ENCODE measurements around the gene MAP2K6.
"Not testable (repeated sequence)": the region's sequence is repeated elsewhere in the genome, so short reads cannot be mapped to it uniquely, and the experiment has no call there.

Gene MAP2K6

DNA sequence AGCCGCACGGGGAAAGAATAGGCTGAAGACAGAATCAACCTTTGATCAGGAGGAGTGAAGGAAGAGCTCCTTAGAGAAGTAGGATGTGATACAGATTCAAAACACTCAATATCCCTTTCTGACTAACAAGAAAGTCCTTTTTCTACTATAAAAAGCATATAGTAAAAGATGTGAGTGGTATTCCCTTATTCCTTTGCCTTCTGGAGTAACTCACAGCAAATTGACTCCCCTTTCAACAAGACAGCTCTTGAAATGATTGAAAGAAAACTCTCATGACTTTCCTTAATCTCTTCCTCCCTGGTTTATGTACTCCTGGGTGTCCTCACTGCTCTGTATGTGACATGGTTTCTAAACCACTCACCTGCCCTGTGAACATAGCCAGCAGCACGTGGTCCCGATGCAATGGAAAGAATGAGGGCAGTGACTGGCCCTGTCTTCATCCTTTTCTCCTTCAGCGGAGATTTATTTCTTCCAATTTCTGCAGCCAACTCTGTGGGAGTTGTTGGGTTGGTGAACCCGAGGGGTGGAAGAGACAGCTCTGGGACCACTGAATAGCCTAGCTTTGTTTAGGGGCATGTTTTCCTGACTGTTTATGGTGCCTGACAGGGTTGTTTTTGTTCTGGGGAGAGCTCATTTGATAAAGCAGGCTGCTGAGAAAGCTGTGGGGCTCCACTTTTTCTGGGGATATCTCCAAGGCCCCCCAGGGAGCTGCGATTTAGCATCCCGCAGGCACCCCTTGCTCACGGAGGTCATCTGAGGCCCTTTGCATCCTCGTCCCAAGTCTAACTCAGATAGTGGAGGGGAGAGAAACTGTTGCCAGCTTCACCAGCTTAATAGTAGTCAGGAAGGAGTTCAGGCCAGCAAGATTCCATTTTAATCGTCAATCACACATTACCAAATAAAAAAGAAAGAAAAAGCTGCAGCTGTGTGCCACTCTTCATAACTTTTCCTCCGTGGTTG, 46.7 kb downstream of the MAP2K6 start:
- DNase-seq: no peak

DNA sequence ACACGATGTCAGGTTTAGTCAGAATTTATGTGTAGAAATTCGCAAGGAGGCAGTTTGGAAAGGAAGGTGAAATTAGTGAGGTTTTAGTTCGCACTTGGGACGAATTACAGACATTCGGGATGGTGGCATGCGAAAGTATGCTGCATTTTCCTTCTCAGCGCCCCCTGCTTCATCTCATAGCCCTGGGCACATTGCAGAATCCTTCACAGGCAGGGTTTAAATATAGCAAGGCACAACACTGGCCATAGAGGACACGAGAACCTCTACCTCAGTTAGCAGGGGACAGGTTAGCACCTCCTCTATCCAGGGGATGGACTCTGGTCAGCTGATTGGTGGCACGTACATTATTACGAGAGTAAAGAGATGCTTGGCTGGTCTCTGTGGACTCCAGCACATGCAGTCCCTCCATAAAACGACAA, 47.5 kb downstream of the MAP2K6 start:
- no peak for DNase-seq

GRCh38 chr17:69462882-69463281, 48.4 kb downstream of the MAP2K6 start:
- no peak for DNase-seq

GRCh38 chr17:69466451-69466850, 52.0 kb downstream of the MAP2K6 start:
- no peak for DNase-seq

GRCh38 chr17:69466905-69467667, 52.6 kb downstream of the MAP2K6 start:
- peak; percentile 29 for DNase-seq

GRCh38 chr17:69468207-69468606, 53.7 kb downstream of the MAP2K6 start:
- DNase-seq: no peak

- DNase-seq: no peak
Measured at GRCh38 chr17:69470702-69471101, 56.2 kb downstream of the MAP2K6 start.

DNA sequence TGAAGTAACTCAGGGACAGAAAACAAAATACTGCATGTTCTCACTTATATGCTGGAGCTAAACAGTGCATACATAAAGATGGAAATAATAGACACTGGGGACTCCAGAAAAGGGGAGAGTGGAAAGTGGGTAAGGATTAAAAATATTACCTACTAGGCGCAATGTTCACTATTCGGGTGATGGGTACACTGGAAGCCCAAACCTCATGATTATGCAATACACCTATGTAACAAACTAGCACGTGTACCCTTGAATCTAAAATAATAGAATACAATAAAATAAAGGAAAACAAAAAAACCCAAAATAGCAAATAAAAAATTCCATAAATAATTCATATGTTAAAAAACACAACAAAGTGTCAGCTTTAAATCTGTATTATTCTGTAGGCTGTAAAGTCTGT, 56.9 kb downstream of the MAP2K6 start:
- no peak for DNase-seq

GRCh38 chr17:69473841-69474831, 59.6 kb downstream of the MAP2K6 start:
- no peak for DNase-seq

- DNase-seq: no peak
Measured at GRCh38 chr17:69477204-69477902, 62.9 kb downstream of the MAP2K6 start.

DNA sequence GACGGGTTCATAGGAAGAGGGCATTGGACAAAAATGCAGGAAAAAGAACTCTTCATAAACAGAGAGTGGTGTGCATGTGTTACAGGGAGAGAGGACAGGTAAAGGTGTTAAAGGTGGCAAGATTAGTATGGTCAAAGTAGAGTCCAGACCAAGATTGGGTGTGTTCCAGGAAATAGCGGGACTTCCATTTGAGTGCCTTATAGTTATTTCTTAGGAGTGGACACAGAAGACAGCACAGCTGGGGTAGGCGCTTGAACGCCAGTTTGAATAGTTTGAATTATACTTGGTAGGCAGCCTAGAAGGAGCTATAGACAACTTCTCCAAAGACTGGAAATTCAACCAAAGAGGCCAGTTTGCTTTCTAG, 63.4 kb downstream of the MAP2K6 start:
- DNase-seq: no peak

- DNase-seq: no peak
Measured at GRCh38 chr17:69478916-69479315, 64.4 kb downstream of the MAP2K6 start.

- not testable (repeated sequence) for DNase-seq
Measured at GRCh38 chr17:69479756-69480155, 65.3 kb downstream of the MAP2K6 start.

- no peak for DNase-seq
Measured at GRCh38 chr17:69480245-69480644, 65.7 kb downstream of the MAP2K6 start.

DNA sequence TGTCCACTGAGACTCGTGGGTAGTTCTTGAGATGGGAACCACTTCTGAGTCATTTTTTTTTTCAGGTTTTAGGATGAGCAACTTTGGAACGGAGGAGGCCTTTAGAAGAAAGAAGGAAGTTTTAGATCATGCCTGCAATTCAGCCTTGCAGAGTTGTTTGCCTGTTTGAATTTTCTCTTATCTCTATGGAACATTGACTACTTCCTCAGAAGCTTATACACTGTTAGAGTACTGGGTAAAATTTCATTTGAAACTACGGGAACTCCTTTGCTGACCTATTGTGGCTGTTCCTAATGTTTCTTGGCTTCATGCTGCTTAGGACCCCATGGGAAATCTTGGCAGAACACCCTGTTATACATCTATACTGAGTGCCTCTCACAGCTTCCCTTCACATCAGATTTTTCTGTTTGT, 70.8 kb downstream of the MAP2K6 start:
- DNase-seq: no peak

DNA sequence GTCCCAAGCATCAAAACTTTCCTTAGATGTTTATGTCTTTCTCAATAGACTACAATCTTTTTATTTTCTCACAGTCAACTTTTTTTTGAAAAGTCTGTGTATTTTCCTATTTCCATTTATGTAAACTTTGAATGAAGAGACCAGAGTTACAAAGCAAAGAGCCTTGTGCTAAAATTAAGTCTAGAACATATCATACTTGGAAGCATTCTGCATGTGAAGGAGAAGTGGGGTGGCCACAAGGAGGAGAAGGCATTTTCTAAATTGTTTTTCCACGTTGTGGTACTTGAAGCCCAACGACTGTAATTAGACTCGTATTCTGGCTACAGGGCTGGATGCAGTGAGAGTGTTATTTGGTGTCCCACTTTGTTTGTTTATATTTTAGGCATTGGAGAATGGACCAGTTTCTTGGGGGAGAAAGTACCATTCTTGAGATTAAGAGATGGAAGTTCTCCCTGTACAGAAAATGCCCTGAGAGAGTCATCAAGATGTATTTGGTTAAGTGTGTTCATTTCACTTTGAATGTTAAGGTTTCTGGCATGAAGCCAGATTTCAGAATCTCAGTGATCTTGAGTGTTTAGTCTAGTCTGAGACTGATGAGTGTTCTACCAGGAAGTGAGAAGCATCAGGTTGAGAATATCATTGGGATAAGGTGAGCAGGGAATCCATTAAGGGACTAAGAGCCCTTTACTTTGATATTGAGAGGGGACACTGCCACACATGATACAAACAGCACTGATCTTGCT, 71.6 kb downstream of the MAP2K6 start:
- DNase-seq: no peak

DNA sequence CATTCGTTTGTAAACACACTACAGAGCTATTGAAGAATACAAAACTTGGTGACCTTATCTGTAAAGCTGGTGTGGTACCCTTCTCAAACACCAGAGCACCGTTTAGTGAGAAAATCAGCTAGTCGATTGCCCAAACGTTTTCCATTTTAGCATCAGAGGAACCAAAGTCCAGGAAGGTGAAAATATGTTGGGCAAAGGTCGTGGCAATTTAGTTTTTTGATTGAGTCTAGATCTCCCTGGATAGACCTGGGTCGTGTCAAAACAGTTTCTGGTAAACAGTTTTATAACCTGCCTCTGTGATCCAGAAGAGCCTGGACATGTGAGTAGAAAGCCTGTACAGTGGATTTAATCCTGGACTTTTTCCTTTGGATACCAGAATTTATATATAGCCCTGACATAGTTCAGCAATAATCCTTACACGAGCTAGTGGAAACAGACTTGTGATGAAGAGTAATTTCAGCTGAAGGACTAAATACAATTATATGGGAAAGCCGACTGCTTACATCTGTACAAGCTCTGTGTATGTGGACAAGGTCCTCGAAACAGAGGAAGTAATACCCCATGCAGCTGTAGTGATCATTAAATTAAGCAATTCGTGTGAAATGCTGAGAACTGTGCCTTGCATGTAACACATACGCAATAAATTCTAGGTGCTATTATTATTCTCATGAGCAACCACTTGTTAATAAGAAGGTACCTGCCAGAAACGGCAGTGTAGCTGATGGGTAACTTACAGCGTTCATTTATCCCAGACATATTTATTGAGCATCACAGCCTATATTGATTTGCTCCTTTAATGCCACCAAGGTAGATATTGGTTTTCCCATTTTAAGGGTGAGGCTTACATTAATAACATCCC, 72.5 kb downstream of the MAP2K6 start:
- no peak for DNase-seq

GRCh38 chr17:69489313-69489712, 74.8 kb downstream of the MAP2K6 start:
- DNase-seq: no peak

DNA sequence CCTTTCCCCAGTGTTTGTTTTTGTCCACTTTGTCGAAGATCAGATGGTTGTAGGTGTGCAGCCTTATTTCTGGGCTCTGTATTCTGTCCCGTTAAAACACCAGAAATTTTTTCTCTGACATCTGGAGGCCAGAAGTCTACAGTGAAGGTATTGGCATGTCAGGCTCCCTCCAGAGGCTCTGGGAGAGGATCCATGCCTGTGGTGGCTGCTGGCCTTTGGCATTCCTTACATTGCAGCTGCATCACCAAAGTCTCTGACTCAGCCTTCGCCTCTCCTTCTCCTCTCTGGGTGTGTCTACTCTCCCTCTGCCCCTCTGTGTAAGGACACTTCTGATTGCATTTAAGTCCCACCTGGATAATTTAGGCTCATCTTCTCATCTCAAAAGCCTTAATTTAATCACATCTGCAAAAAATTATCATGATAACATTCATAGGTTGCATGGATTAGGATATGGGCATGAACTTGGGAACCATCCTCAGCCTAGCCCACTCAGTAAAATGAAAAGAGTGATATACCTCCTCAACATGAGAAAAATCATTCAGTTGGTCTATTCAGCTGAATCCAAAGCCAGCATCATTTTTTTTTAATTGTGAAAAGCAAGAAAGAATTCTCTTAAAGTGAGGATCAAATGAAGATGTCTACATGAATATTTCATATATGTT, 78.0 kb downstream of the MAP2K6 start:
- DNase-seq: peak; percentile 77

DNA sequence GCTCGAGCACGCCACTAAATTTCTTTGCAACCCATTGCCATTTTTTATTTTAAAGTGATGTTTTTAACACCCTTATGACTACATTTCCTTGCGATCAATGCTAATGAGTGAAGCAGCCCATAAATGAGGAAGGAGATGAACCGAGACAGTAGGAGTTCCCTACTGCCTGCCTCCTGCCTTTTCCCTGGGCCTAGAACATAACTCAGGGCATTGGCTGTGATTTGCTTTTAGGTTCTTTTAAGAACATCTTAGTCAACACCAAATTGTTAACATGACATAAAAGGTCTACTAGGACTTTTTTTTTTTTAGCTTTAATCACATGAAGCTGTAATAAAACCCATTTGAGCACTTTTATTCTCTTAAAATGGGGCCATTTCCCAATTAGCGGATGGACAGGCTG, 81.3 kb downstream of the MAP2K6 start:
- no peak for DNase-seq
